Testis (tissue), 3 donors: ENCODE data around the gene MAP2K3. TPM values are rescaled to one million over a fixed set of nuclear protein-coding genes. Genes with fewer than 3 reads are reported as not detected.

Source experiments
- DNase-seq: peaks from one replicate; pipeline ENCODE4 v3.0.0-alpha.2; 2019
- H3K27ac ChIP-seq, 2 donors: fragments of 200-600 bp; sonication (generic); one replicate each; pipeline ENCODE4 v1.5.1; 2019
- H3K27me3 ChIP-seq: fragments of 200-600 bp; sonication (generic); one replicate; pipeline ENCODE4 v1.5.1; 2019
- H3K36me3 ChIP-seq: fragments of 200-600 bp; sonication (generic); one replicate; pipeline ENCODE4 v1.5.1; 2017; ENCODE audit warnings: low read depth; ENCODE audit errors: missing control alignments
- H3K4me1 ChIP-seq: fragments of 200-600 bp; sonication (generic); one replicate; pipeline ENCODE4 v1.5.1; 2019
- H3K4me3 ChIP-seq, 2 donors: fragments of 200-600 bp; sonication (generic); one replicate each; pipeline ENCODE4 v1.5.1; 2017 to 2019
- H3K9me3 ChIP-seq: fragments of 200-600 bp; sonication (generic); one replicate; pipeline ENCODE4 v1.5.1; 2017
- CTCF ChIP-seq, 3 experiments: fragments of 450-650 bp in 2 of 3; fragments of 200-600 bp in 1 of 3; sonication (generic) in 1 of 3; IDR thresholded peaks; one replicate each; pipeline ENCODE4 v1.5.1; 2016 to 2019; ENCODE audit warnings: antibody characterized with exemption in 3 of 3, mild to moderate bottlenecking in 2 of 3, moderate library complexity in 1 of 3
- POLR2A ChIP-seq: fragments of 450-650 bp; IDR thresholded peaks from one replicate; pipeline ENCODE4 v1.6.1; 2017; ENCODE audit warnings: antibody characterized with exemption, mild to moderate bottlenecking, moderate library complexity
- WGBS, 2 donors: methylation state at CpG; one replicate each; pipeline ENCODE4 v1.1.5; 2018; 5-methylcytosine and 5-hydroxymethylcytosine counted together
- intact Hi-C: fragments of 100-400 bp; cut with DNase I; formaldehyde crosslinking; loops from one replicate; pipeline ENCODE4 v1.15.1; 2023; ENCODE audit warnings: low total_unique reads
- polyA plus RNA-seq: library from polyadenylated mRNA; stranded (reverse); fragments of 350-450 nt; fragmentation: Illumina TruSeq; extraction: RNeasy Lipid Tissue Mini Kit (QIAGEN cat#74804); gene quantifications from one replicate; pipeline ENCODE4 v1.2.3, GENCODE V29; 2014; ENCODE audit warnings: low read depth, low replicate concordance; ENCODE audit not compliant: insufficient read depth
- total RNA-seq, 2 donors: library from RNA; depleted of rRNA; stranded (reverse); fragments of >200 nt; gene quantifications; one replicate each; pipeline ENCODE4 v1.2.3, GENCODE V29; 2016

MAP2K3 gene
- total and polyA plus RNA-seq, 3 donors from 2014 or later, result 13.5 to 17.5 (median 15.4) TPM

- no peaks in the 10 kb centered on the region for H3K36me3 ChIP-seq
- WGBS, 2 donors, result 69 to 80% methylated on average over 6 to 9 of the region's 9 CpGs
- H3K9me3 ChIP-seq, result no peaks in the 10 kb centered on the region
- DNase-seq, result no peak
- no peak overlapping the region for H3K27ac ChIP-seq
- TF ChIP-seq CTCF (IDR thresholded peaks at IDR 0.05) (no peak), POLR2A (no peak)
- intact Hi-C loops, result no loop called here
- no peaks in the 10 kb centered on the region for H3K4me1 ChIP-seq
- H3K27me3 ChIP-seq, result no peaks in the 10 kb centered on the region
- H3K4me3 ChIP-seq, result no peak overlapping the region
Observed at GRCh38 chr17:21245639-21246084, 38.8 kb upstream of the MAP2K3 start.

GRCh38 chr17:21246698-21247097 is 37.8 kb upstream of the MAP2K3 start:
- WGBS, 2 donors, result 93 to 96% methylated on average over 4 of the region's 4 CpGs
- no peaks in the 10 kb centered on the region for H3K9me3 ChIP-seq
- no peak for DNase-seq
- peaks cover 9% of the 10 kb centered on the region for H3K4me1 ChIP-seq
- no peak overlapping the region for H3K4me3 ChIP-seq
- TF ChIP-seq POLR2A (no peak), CTCF (IDR thresholded peaks at IDR 0.05) (no peak)
- no peaks in the 10 kb centered on the region for H3K27me3 ChIP-seq
- intact Hi-C loops, result no loop called here
- H3K27ac ChIP-seq, result no peak overlapping the region
- H3K36me3 ChIP-seq, result no peaks in the 10 kb centered on the region

- H3K27ac ChIP-seq, result no peak overlapping the region
- H3K36me3 ChIP-seq, result no peaks in the 10 kb centered on the region
- 81 to 86% methylated on average over 12 of the region's 12 CpGs for WGBS, 2 donors
- TF ChIP-seq POLR2A (no peak), CTCF (IDR thresholded peaks at IDR 0.05) (no peak)
- H3K4me3 ChIP-seq, result no peak overlapping the region
- peaks cover 17% of the 10 kb centered on the region for H3K4me1 ChIP-seq
- intact Hi-C loops, result no loop called here
- no peak for DNase-seq
- H3K9me3 ChIP-seq, result no peaks in the 10 kb centered on the region
- no peaks in the 10 kb centered on the region for H3K27me3 ChIP-seq
Observed at GRCh38 chr17:21247552-21248258, 36.8 kb upstream of the MAP2K3 start.

- intact Hi-C loops, result no loop called here
- Histone ChIP-seq H3K36me3 (no peaks in the 10 kb centered on the region), H3K27ac (no peak overlapping the region), H3K4me3 (no peak overlapping the region), H3K4me1 (peaks cover 17% of the 10 kb centered on the region), H3K9me3 (no peaks in the 10 kb centered on the region), H3K27me3 (no peaks in the 10 kb centered on the region)
- TF ChIP-seq CTCF (IDR thresholded peaks at IDR 0.05) (no peak), POLR2A (no peak)
- WGBS, 2 donors, result 90 to 100% methylated on average over 2 to 3 of the region's 4 CpGs
- no peak for DNase-seq
Observed at GRCh38 chr17:21248500-21248899, 36.0 kb upstream of the MAP2K3 start.
